ENCODE data around the gene FCHSD2.

DNA sequence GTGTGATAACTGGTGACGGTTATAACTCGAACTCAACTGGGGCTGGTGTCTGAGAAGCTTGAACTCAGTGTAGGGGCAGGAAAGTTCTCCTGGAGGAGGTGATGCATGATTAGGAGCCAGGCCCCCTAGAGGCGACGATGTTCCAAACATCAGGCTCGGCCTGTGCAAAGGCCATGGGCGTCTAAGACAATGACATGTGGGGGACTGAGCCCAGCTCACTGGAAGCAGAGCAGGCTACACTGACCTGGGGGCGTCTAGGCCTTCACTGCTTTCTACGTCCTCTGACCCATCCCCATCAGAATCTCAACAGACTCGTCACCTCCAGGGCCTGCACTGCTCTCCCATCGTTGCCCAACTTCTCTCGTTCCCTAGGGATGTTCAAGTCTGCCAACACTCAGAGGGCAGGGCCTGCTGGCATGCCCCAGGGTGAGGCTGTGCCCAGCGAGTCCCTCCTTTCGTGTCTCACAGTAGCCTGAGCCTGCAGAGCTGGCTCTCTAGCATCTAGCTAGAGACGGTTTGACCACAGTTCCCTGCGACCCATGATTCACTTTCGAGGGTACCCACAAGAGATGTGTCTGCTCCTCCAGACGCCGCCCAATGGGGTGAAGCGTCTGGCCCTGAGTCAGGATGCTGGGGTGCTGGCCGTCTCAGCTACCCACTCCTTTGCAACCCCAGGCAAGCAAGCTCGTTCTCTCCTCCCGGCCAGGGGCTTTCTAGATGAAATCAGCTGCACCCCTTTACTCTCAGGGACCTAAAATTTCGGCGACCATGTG lies 329.0 kb downstream of the FCHSD2 start:
- TF ChIP-seq, protein P1, sequence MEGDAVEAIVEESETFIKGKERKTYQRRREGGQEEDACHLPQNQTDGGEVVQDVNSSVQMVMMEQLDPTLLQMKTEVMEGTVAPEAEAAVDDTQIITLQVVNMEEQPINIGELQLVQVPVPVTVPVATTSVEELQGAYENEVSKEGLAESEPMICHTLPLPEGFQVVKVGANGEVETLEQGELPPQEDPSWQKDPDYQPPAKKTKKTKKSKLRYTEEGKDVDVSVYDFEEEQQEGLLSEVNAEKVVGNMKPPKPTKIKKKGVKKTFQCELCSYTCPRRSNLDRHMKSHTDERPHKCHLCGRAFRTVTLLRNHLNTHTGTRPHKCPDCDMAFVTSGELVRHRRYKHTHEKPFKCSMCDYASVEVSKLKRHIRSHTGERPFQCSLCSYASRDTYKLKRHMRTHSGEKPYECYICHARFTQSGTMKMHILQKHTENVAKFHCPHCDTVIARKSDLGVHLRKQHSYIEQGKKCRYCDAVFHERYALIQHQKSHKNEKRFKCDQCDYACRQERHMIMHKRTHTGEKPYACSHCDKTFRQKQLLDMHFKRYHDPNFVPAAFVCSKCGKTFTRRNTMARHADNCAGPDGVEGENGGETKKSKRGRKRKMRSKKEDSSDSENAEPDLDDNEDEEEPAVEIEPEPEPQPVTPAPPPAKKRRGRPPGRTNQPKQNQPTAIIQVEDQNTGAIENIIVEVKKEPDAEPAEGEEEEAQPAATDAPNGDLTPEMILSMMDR (IDR thresholded peaks at IDR 0.05 in 8 of 11, conservative IDR thresholded peaks at IDR 0.05 in 3 of 11): peak; percentile 43 to 82 (median 71)
- TF ChIP-seq POLR2AphosphoS5 (IDR thresholded peaks at IDR 0.05) (no peak), POLR2A (IDR thresholded peaks at IDR 0.05) (no peak)
